D721Med (cell line): ENCODE measurements around the gene PVALEF.

ENCODE experiments used
- DNase-seq: peaks from one replicate; pipeline ENCODE4 v3.0.0; 2011; ENCODE audit warnings: low spot score; ENCODE audit not compliant: insufficient read length
- FAIRE-seq: peaks from 2 replicates; lab custom pipeline; 2011; peaks lifted over from hg19 to GRCh38; lab: Jason Lieb, UNC
- CTCF ChIP-seq: IDR thresholded peaks from 2 replicates; pipeline ENCODE4 v1.5.1; 2012; ENCODE audit warnings: mild to moderate bottlenecking, control low read depth; ENCODE audit not compliant: insufficient read depth; ENCODE audit errors: missing control alignments

Gene PVALEF

GRCh38 chr17:81206657-81207056, 41.4 kb downstream of the PVALEF start:
- no peak for TF ChIP-seq CTCF
- DNase-seq (no peak), FAIRE-seq (no peak)

- TF ChIP-seq CTCF: no peak
- DNase-seq: no peak
- no peak for FAIRE-seq
Measured at GRCh38 chr17:81207610-81208581, 42.6 kb downstream of the PVALEF start.

- FAIRE-seq: no peak
- TF ChIP-seq CTCF: no peak
Measured at GRCh38 chr17:81208651-81209050, 43.3 kb downstream of the PVALEF start.

GRCh38 chr17:81209141-81209540, 43.8 kb downstream of the PVALEF start:
- TF ChIP-seq CTCF: no peak
- FAIRE-seq: no peak
- DNase-seq: no peak

More at GRCh38 chr17:81208651-81209050, 43.3 kb downstream of the PVALEF start:
- DNase-seq: no peak

DNA sequence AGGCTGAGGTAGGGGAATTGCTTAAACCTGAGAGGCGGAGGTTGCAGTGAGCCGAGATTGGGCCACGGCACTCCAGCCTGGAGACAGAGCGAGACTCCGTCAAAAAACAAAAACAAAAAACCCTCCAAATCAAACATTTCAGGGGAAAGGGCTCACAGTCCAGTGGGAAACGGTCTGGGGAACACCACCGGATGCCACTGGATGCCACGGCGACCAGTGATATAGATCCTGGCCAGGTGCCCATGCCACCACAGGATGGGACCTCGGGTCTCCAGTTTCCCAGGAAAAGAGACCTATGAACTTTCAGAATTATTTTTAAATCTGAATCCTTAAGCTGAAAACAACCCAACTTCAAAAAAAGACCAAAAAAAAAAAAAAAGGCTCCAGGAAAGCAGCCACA, 45.2 kb downstream of the PVALEF start:
- FAIRE-seq (no peak), DNase-seq (no peak)
- no peak for TF ChIP-seq CTCF

DNA sequence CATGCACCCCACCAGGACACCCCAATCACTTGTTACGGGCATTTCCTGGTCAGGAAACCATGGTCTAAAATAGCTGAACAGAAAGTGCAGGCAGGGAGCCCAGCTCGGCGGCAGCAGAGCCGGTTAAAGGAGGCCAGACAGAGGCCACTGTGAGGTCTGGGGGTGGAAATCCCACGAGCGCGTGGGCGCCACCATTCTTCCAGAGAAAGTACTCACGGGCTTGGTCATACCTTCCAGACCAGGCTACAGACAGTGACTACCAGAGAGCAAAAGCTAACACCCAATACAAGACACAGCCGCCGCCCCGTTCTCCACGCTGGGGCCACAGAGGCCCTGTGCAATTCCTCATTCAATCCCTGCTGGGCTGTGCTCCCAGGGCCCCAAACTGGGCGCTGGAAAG, 45.6 kb downstream of the PVALEF start:
- no peak for FAIRE-seq
- no peak for TF ChIP-seq CTCF
- no peak for DNase-seq

GRCh38 chr17:81212365-81212764, 47.1 kb downstream of the PVALEF start:
- DNase-seq (no peak), FAIRE-seq (no peak)
- TF ChIP-seq CTCF: no peak
